ENCODE measurements around the gene SEMA4B.

Gene SEMA4B

GRCh38 chr15:90231028-90232017 lies 30.2 kb downstream of the SEMA4B start:
- H3K9me3 ChIP-seq (ENCODE audit: control insufficient read depth in 2 of 2, low read length in 2 of 2) = no peaks in the 10 kb centered on the region
- peaks cover 63% of the 10 kb centered on the region for H3K4me1 ChIP-seq (ENCODE audit: control insufficient read depth, insufficient read depth, low read length)
- peaks cover 30 to 33% of the 10 kb centered on the region in 2 donors for H3K36me3 ChIP-seq (ENCODE audit: control insufficient read depth in 2 of 2, insufficient read depth in 2 of 2, low read length in 2 of 2)
- peak overlapping the region in 1 of 2 donors; percentile 3 for H3K9ac ChIP-seq (ENCODE audit: low read length in 2 of 2)
- no peaks in the 10 kb centered on the region for H3K27me3 ChIP-seq (ENCODE audit: control insufficient read depth in 1 of 2, insufficient read depth in 2 of 2, low read length in 2 of 2)
- H3K27ac ChIP-seq (ENCODE audit: low read length) = peak overlapping the region; percentile 76
- H3K4me3 ChIP-seq (ENCODE audit: low read length in 2 of 2) = no peak overlapping the region

GRCh38 chr15:90232196-90232595 lies 31.1 kb downstream of the SEMA4B start:
- Histone ChIP-seq H3K27me3 (ENCODE audit: control insufficient read depth in 1 of 2, insufficient read depth in 2 of 2, low read length in 2 of 2) (no peaks in the 10 kb centered on the region), H3K4me1 (ENCODE audit: control insufficient read depth, insufficient read depth, low read length) (peaks cover 63% of the 10 kb centered on the region), H3K36me3 (ENCODE audit: control insufficient read depth in 2 of 2, insufficient read depth in 2 of 2, low read length in 2 of 2) (peaks cover 29 to 30% of the 10 kb centered on the region in 2 donors), H3K4me3 (ENCODE audit: low read length in 2 of 2) (peak overlapping the region in 1 of 2 donors; percentile 35), H3K27ac (ENCODE audit: low read length) (no peak overlapping the region), H3K9ac (ENCODE audit: low read length in 2 of 2) (peak overlapping the region; percentile 3 to 29), H3K9me3 (ENCODE audit: control insufficient read depth in 2 of 2, low read length in 2 of 2) (no peaks in the 10 kb centered on the region)

- Histone ChIP-seq H3K9ac (ENCODE audit: low read length in 2 of 2) (peak overlapping the region; percentile 71 to 74), H3K36me3 (ENCODE audit: control insufficient read depth in 2 of 2, insufficient read depth in 2 of 2, low read length in 2 of 2) (peaks cover 23 to 24% of the 10 kb centered on the region in 2 donors), H3K27ac (ENCODE audit: low read length) (peak overlapping the region; percentile 82), H3K9me3 (ENCODE audit: control insufficient read depth in 2 of 2, low read length in 2 of 2) (no peaks in the 10 kb centered on the region), H3K4me3 (ENCODE audit: low read length in 2 of 2) (peak overlapping the region; percentile 81 to 91), H3K27me3 (ENCODE audit: control insufficient read depth in 1 of 2, insufficient read depth in 2 of 2, low read length in 2 of 2) (no peaks in the 10 kb centered on the region), H3K4me1 (ENCODE audit: control insufficient read depth, insufficient read depth, low read length) (peaks cover 61% of the 10 kb centered on the region)
Observed at GRCh38 chr15:90232941-90233386, 31.8 kb downstream of the SEMA4B start.

- Histone ChIP-seq H3K4me1 (ENCODE audit: control insufficient read depth, insufficient read depth, low read length) (peaks cover 55% of the 10 kb centered on the region), H3K36me3 (ENCODE audit: control insufficient read depth in 2 of 2, insufficient read depth in 2 of 2, low read length in 2 of 2) (peaks cover 20 to 27% of the 10 kb centered on the region in 2 donors), H3K4me3 (ENCODE audit: low read length in 2 of 2) (peak within 1 kb of the TSS; percentile 81 to 91), H3K27me3 (ENCODE audit: control insufficient read depth in 1 of 2, insufficient read depth in 2 of 2, low read length in 2 of 2) (no peaks in the 10 kb centered on the region), H3K9ac (ENCODE audit: low read length in 2 of 2) (peak within 1 kb of the TSS; percentile 71 to 78), H3K9me3 (ENCODE audit: control insufficient read depth in 2 of 2, low read length in 2 of 2) (no peaks in the 10 kb centered on the region), H3K27ac (ENCODE audit: low read length) (peak within 1 kb of the TSS; percentile 83)
Observed at GRCh38 chr15:90233387-90234095, 32.4 kb downstream of the SEMA4B start, which contains the start of gene CIB1. Gene CIB1 (minus strand): TSS chr15:90233941. CDS start chr15:90233885, 56 bp downstream.

- H3K4me1 ChIP-seq (ENCODE audit: control insufficient read depth, insufficient read depth, low read length) = peaks cover 47% of the 10 kb centered on the region
- peak within 1 kb of the TSS; percentile 71 to 78 for H3K9ac ChIP-seq (ENCODE audit: low read length in 2 of 2)
- H3K27me3 ChIP-seq (ENCODE audit: control insufficient read depth in 1 of 2, insufficient read depth in 2 of 2, low read length in 2 of 2) = no peaks in the 10 kb centered on the region
- no peaks in the 10 kb centered on the region for H3K9me3 ChIP-seq (ENCODE audit: control insufficient read depth in 2 of 2, low read length in 2 of 2)
- H3K36me3 ChIP-seq (ENCODE audit: control insufficient read depth in 2 of 2, insufficient read depth in 2 of 2, low read length in 2 of 2) = peaks cover 17 to 21% of the 10 kb centered on the region in 2 donors
- H3K27ac ChIP-seq (ENCODE audit: low read length) = peak within 1 kb of the TSS; percentile 83
- peak within 1 kb of the TSS; percentile 81 to 91 for H3K4me3 ChIP-seq (ENCODE audit: low read length in 2 of 2)
Observed at GRCh38 chr15:90234096-90234988, 33.2 kb downstream of the SEMA4B start, which contains the start of gene GDPGP1. Gene GDPGP1 (plus strand): TSS chr15:90234209. CDS start chr15:90240909, 6,700 bp downstream.

- no peak overlapping the region for H3K9ac ChIP-seq (ENCODE audit: low read length in 2 of 2)
- H3K4me3 ChIP-seq (ENCODE audit: low read length in 2 of 2) = no peak overlapping the region
- peaks cover 7% of the 10 kb centered on the region for H3K4me1 ChIP-seq (ENCODE audit: control insufficient read depth, insufficient read depth, low read length)
- H3K36me3 ChIP-seq (ENCODE audit: control insufficient read depth in 2 of 2, insufficient read depth in 2 of 2, low read length in 2 of 2) = peaks cover 6 to 20% of the 10 kb centered on the region in 2 donors
- no peak overlapping the region for H3K27ac ChIP-seq (ENCODE audit: low read length)
- no peaks in the 10 kb centered on the region for H3K9me3 ChIP-seq (ENCODE audit: control insufficient read depth in 2 of 2, low read length in 2 of 2)
- H3K27me3 ChIP-seq (ENCODE audit: control insufficient read depth in 1 of 2, insufficient read depth in 2 of 2, low read length in 2 of 2) = no peaks in the 10 kb centered on the region
Observed at GRCh38 chr15:90239371-90239770, 38.2 kb downstream of the SEMA4B start.

GRCh38 chr15:90240856-90241255 lies 39.7 kb downstream of the SEMA4B start:
- H3K9me3 ChIP-seq (ENCODE audit: control insufficient read depth in 2 of 2, low read length in 2 of 2) = no peaks in the 10 kb centered on the region
- H3K9ac ChIP-seq (ENCODE audit: low read length in 2 of 2) = no peak overlapping the region
- H3K36me3 ChIP-seq (ENCODE audit: control insufficient read depth in 2 of 2, insufficient read depth in 2 of 2, low read length in 2 of 2) = peaks cover 6 to 20% of the 10 kb centered on the region in 2 donors
- no peaks in the 10 kb centered on the region for H3K27me3 ChIP-seq (ENCODE audit: control insufficient read depth in 1 of 2, insufficient read depth in 2 of 2, low read length in 2 of 2)
- H3K27ac ChIP-seq (ENCODE audit: low read length) = no peak overlapping the region
- no peaks in the 10 kb centered on the region for H3K4me1 ChIP-seq (ENCODE audit: control insufficient read depth, insufficient read depth, low read length)
- H3K4me3 ChIP-seq (ENCODE audit: low read length in 2 of 2) = no peak overlapping the region

GRCh38 chr15:90241343-90242192 lies 40.4 kb downstream of the SEMA4B start:
- peaks cover 6 to 20% of the 10 kb centered on the region in 2 donors for H3K36me3 ChIP-seq (ENCODE audit: control insufficient read depth in 2 of 2, insufficient read depth in 2 of 2, low read length in 2 of 2)
- H3K4me1 ChIP-seq (ENCODE audit: control insufficient read depth, insufficient read depth, low read length) = no peaks in the 10 kb centered on the region
- no peak overlapping the region for H3K9ac ChIP-seq (ENCODE audit: low read length in 2 of 2)
- H3K27ac ChIP-seq (ENCODE audit: low read length) = no peak overlapping the region
- no peak overlapping the region for H3K4me3 ChIP-seq (ENCODE audit: low read length in 2 of 2)
- no peaks in the 10 kb centered on the region for H3K27me3 ChIP-seq (ENCODE audit: control insufficient read depth in 1 of 2, insufficient read depth in 2 of 2, low read length in 2 of 2)
- H3K9me3 ChIP-seq (ENCODE audit: control insufficient read depth in 2 of 2, low read length in 2 of 2) = no peaks in the 10 kb centered on the region

- Histone ChIP-seq H3K4me3 (ENCODE audit: low read length in 2 of 2) (no peak overlapping the region), H3K9ac (ENCODE audit: low read length in 2 of 2) (no peak overlapping the region), H3K9me3 (ENCODE audit: control insufficient read depth in 2 of 2, low read length in 2 of 2) (no peaks in the 10 kb centered on the region), H3K27me3 (ENCODE audit: control insufficient read depth in 1 of 2, insufficient read depth in 2 of 2, low read length in 2 of 2) (no peaks in the 10 kb centered on the region), H3K36me3 (ENCODE audit: control insufficient read depth in 2 of 2, insufficient read depth in 2 of 2, low read length in 2 of 2) (peaks cover 0 to 11% of the 10 kb centered on the region in 2 donors), H3K4me1 (ENCODE audit: control insufficient read depth, insufficient read depth, low read length) (peaks cover 3% of the 10 kb centered on the region), H3K27ac (ENCODE audit: low read length) (no peak overlapping the region)
Observed at GRCh38 chr15:90243943-90244639, 43.0 kb downstream of the SEMA4B start.

Data from stomach smooth muscle (tissue), 2 donors.